ENCODE measurements around the gene ZSCAN5B. TPM values are rescaled to one million over a fixed set of nuclear protein-coding genes. Genes with fewer than 3 reads are reported as not detected.

ZSCAN5B gene
- total RNA-seq, 1 donor = not detected

DNA sequence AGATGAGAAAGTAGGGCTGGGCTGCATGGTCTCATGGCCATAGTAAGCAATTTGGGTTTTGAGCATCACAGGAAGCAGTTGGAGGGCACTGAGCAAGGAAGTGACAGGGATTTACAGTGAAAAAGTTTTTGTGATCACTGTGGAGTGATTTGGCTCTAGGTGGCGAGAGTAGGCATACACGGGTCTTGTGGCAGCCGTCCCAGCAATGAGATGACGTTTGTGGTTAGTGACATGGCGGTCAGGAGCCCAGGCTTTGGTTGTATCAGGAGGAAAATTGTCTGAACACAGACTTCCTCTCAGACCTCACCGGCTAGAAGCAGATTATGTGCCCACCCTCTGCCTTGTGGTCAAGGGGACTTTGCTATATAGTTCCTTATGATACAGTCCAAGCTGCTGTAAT is 53.2 kb downstream of the ZSCAN5B start:
- Histone ChIP-seq H3K4me1 (ENCODE audit: insufficient read depth, low read length) (peaks cover 21% of the 10 kb centered on the region), H3K27me3 (ENCODE audit: insufficient read depth, low read length) (no peaks in the 10 kb centered on the region), H3K4me3 (ENCODE audit: low read length) (no peak overlapping the region), H3K9me3 (ENCODE audit: low read depth, low read length) (no peaks in the 10 kb centered on the region)

DNA sequence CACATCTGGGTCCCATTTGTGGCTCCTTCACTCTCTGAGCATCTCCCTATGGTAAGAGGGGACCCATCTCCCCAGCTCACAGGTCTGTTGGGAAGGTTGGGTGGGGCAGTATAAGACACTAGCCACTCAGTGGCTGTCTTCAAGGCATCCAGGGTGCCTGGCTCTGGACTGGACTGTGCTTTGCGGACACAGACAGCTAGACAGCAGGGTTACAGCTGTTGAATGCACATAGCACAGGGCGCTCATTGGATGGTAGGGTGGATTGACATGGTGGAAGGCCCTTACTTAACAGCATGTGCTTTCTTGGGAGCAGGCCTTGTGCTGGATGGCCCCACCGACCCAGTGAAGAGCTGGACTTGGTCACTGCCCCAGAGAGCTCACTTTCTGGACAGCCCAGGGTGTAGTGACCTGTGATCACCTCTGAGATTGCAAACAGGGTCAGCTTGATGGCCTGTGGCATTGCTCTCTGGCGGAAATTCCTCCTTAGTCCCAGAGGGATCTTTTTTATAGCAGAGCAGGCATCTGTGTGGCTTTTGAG is 54.6 kb downstream of the ZSCAN5B start:
- Histone ChIP-seq H3K27me3 (ENCODE audit: insufficient read depth, low read length) (no peaks in the 10 kb centered on the region), H3K9me3 (ENCODE audit: low read depth, low read length) (no peaks in the 10 kb centered on the region), H3K4me1 (ENCODE audit: insufficient read depth, low read length) (peaks cover 36% of the 10 kb centered on the region), H3K4me3 (ENCODE audit: low read length) (no peak overlapping the region)

DNA sequence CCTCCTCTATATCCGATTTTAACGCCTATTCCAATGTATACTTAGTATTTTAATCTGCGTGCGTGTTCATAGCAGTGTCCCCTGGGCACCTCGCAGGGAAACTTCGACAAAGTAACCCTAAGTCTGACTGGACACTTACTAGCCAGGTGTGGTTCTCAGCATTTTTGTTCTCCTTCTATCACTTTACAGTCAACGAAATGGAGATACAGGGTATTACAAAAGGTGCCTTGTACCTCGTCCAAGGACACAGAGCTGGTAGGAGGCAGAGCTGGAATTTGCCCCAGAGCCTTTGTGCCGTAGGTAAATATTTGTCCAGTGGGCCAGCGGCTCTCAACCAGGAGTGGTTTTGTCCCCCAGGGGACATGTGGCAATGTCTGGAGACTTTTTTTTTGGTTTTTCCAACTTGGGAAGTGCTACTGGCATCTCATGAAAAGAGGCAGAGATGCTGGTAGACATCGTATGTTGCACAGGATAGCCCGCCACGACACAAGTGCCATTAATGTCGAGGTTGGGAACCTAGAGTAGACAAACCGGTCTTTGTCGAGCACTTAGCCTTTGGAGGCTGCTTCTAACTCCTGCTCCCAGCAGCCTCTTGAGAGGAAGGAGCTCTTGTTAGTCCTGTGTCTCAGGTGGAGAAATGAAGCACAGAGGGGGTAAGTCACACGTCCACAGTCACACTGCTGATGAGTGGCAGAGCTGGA is 55.3 kb downstream of the ZSCAN5B start:
- H3K4me1 ChIP-seq (ENCODE audit: insufficient read depth, low read length) = peaks cover 43% of the 10 kb centered on the region
- H3K9me3 ChIP-seq (ENCODE audit: low read depth, low read length) = no peaks in the 10 kb centered on the region
- peak overlapping the region; percentile 25 for H3K4me3 ChIP-seq (ENCODE audit: low read length)
- no peaks in the 10 kb centered on the region for H3K27me3 ChIP-seq (ENCODE audit: insufficient read depth, low read length)

DNA sequence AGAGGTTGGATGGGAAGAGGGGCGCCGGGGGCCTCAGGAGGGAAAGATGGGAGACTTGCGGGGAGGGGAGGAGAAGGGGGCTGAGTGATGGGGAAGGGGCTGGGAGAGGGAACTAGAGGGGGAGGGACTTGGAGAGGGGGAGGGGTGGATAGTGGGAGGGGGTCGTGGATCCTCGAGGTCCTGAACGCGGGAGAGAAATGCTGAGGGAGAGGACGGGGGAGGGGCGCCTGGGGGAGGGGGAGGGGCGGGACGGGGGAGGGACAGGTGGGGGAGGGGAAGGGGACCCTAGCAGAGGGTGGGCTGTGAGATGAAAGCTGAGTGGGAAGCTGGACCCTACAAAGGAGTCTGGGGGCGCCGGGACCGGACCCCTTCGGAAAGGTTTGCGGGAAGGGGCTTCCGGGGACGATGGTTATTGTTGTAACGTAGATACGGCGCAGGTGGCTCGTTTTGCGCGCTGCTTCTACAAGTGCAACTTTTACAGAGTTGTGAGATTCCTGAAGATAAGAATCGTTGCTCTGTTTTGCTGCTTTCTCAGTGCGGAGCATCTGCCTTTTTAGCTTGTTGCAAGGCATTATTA is 56.1 kb downstream of the ZSCAN5B start:
- H3K4me1 ChIP-seq (ENCODE audit: insufficient read depth, low read length) = peaks cover 43% of the 10 kb centered on the region
- no peaks in the 10 kb centered on the region for H3K9me3 ChIP-seq (ENCODE audit: low read depth, low read length)
- H3K27me3 ChIP-seq (ENCODE audit: insufficient read depth, low read length) = no peaks in the 10 kb centered on the region
- H3K4me3 ChIP-seq (ENCODE audit: low read length) = peak overlapping the region; percentile 25

DNA sequence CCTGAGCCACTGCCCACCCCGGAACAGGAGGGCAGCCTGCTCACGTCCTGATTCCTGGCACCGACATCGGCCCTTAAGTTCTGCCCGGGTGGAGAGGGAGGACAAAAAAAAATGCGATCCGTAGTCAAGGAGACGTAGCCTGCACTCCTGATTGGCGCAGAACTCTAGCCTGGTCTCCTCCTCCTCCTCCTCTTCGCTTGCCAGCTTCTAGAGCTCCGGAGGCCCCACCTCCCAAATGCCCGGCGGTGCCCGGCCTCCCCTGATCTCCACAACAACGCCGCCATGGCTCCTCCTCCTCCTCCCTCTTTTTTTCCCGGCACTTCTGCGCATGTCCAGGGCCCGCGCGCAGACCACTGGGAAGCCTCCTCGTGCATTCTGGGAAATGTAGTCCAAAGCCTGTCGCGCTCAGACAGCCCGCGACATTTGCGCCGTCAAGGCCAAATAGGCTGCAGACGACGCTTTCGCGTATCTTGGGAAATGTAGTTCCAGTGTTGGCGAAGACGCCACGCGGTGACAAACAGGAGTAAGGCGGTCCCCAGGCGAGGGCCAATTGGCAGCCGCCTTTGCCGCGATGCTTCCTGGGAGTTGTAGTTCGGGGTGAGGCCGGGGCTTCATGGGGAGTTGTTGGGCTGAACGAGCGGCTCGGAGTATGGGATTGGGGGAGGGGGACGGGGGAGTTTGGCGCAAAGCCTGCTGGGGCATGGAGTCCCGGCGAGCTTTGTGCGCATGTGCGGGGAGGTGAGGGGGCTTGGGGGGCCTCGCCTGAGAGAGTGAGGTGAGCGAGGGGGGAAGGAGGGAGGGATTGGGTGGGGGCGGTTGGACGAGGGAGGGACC is 56.8 kb downstream of the ZSCAN5B start, which contains the start of gene ZNF444:
Gene ZNF444 (plus strand): TSS at position 705 of the 834 bp plus-strand sequence. CDS start 5,625 bp downstream, outside the sequence.
- Histone ChIP-seq H3K27me3 (ENCODE audit: insufficient read depth, low read length) (no peaks in the 10 kb centered on the region), H3K9me3 (ENCODE audit: low read depth, low read length) (no peaks in the 10 kb centered on the region), H3K4me1 (ENCODE audit: insufficient read depth, low read length) (peaks cover 43% of the 10 kb centered on the region), H3K4me3 (ENCODE audit: low read length) (peak within 1 kb of the TSS; percentile 55)

DNA sequence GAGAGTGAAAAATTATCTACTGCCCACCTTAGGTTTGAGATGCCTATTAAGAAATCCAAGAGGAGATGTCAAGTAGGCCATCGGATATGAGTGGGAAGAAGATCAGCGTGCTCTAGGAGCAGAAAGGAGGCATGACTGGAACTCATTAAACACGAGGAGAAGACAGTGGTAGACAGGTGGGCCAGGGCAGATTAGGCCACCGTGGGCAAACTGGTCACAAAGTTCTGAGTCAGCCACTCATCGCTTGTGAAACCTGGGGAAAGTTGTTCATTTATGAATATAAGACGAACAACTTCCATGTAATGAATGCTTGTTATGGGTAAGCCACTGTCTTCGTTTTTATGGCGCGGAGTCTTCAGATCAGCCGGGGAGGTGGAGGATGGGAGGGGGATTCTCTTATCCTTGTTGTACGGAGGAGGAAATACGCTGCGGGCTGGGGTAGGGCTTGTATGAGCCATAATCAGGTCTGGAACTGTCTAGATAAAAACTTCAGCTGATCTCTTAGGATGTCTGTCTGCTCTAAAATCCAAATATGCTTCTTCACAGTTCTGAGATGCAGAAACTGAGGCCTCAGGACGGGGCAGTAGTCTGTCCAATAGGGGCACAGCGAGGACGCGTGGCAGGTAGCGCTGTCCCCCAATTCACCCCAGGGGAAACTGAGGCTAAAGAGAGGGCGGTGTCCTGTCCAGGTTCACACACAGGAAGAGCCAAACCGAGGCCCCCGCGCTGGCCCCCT is 57.6 kb downstream of the ZSCAN5B start:
- Histone ChIP-seq H3K4me3 (ENCODE audit: low read length) (peak overlapping the region; percentile 55), H3K9me3 (ENCODE audit: low read depth, low read length) (no peaks in the 10 kb centered on the region), H3K27me3 (ENCODE audit: insufficient read depth, low read length) (no peaks in the 10 kb centered on the region), H3K4me1 (ENCODE audit: insufficient read depth, low read length) (peaks cover 43% of the 10 kb centered on the region)

Other genes starting within 250 kb of the ZSCAN5B start
- not detected for gene NLRP8, start 250.0 kb downstream of the ZSCAN5B start, total RNA-seq
- not detected for gene NLRP5, start 211.0 kb downstream of the ZSCAN5B start, total RNA-seq
- gene ZNF787, start 76.5 kb downstream of the ZSCAN5B start, total RNA-seq = 25.0 TPM
- 4.1 TPM for gene ZNF444, start 56.5 kb downstream of the ZSCAN5B start, total RNA-seq
- not detected for gene GALP, start 21.8 kb downstream of the ZSCAN5B start, total RNA-seq
- gene ZSCAN5C, start 4.5 kb upstream of the ZSCAN5B start, total RNA-seq = not detected
- not detected for gene EDDM13, start 75.0 kb upstream of the ZSCAN5B start, total RNA-seq
- 4.5 TPM for gene ZSCAN5A, start 117.1 kb upstream of the ZSCAN5B start, total RNA-seq
- gene ZNF582, start 195.8 kb upstream of the ZSCAN5B start, total RNA-seq = 1.4 TPM
- gene ZNF583, start 206.5 kb upstream of the ZSCAN5B start, total RNA-seq = 1.0 TPM

Data from mononuclear cell (primary cell).